ENCODE results near the gene ADCY5.

ADCY5 gene

GRCh38 chr3:123400169-123400568, 48.7 kb downstream of the ADCY5 start:
- H3K4me3 ChIP-seq (ENCODE audit: low read depth, low read length): no peak overlapping the region
- DNase-seq (ENCODE audit: low read depth): no peak
- TF ChIP-seq, protein P1, sequence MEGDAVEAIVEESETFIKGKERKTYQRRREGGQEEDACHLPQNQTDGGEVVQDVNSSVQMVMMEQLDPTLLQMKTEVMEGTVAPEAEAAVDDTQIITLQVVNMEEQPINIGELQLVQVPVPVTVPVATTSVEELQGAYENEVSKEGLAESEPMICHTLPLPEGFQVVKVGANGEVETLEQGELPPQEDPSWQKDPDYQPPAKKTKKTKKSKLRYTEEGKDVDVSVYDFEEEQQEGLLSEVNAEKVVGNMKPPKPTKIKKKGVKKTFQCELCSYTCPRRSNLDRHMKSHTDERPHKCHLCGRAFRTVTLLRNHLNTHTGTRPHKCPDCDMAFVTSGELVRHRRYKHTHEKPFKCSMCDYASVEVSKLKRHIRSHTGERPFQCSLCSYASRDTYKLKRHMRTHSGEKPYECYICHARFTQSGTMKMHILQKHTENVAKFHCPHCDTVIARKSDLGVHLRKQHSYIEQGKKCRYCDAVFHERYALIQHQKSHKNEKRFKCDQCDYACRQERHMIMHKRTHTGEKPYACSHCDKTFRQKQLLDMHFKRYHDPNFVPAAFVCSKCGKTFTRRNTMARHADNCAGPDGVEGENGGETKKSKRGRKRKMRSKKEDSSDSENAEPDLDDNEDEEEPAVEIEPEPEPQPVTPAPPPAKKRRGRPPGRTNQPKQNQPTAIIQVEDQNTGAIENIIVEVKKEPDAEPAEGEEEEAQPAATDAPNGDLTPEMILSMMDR (conservative IDR thresholded peaks at IDR 0.05; ENCODE audit: low read depth, low read length): no peak

- TF ChIP-seq, protein P1 (conservative IDR thresholded peaks at IDR 0.05; ENCODE audit: low read depth, low read length): no peak
- no peak for DNase-seq (ENCODE audit: low read depth)
- H3K4me3 ChIP-seq (ENCODE audit: low read depth, low read length): no peak overlapping the region
These were observed 49.2 kb downstream of the ADCY5 start for GRCh38 chr3:123399653-123400052.

DNA sequence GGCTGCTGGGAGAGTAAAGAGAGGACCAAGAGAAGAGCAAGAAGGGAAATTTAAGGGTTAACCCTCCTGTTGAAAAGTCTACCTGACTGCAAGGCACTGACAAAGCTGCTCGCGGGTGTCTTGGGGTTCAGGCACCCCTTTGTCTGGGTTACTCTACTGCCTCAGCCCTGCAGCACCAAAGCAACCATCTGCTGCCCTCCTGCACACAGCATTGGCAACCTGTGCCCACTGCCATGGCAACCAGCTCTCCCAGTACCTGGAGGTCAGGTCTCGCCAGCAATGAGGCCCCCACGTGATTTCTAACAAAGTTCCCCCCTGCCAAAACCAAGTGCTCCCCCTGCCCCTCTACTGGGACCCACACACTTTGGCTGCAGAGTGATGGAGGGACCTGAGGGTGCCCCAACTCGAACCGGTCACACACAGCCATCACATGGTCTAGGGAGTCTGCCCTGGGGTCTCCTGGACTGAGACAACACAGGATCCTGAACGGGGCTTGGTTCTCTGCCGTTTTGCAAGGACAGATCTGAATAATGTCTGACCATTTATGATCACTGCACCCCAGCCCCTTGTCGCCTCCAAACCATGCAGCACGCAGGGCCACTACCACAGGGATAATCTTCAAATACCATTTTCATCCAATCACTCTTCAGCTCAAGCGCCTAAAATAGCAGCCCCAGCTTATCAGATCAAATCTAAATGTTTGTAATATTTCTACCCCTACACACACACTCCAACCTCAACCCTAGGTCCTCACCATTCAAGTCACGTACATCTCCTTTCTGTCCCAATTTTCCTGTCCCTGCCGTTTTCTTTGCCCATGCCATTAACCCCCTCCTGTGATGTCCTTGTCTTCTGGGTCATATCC, 50.7 kb downstream of the ADCY5 start:
- TF ChIP-seq, protein P1 (conservative IDR thresholded peaks at IDR 0.05; ENCODE audit: low read depth, low read length): no peak
- no peak overlapping the region for H3K4me3 ChIP-seq (ENCODE audit: low read depth, low read length)
- no peak for DNase-seq (ENCODE audit: low read depth)

DNA sequence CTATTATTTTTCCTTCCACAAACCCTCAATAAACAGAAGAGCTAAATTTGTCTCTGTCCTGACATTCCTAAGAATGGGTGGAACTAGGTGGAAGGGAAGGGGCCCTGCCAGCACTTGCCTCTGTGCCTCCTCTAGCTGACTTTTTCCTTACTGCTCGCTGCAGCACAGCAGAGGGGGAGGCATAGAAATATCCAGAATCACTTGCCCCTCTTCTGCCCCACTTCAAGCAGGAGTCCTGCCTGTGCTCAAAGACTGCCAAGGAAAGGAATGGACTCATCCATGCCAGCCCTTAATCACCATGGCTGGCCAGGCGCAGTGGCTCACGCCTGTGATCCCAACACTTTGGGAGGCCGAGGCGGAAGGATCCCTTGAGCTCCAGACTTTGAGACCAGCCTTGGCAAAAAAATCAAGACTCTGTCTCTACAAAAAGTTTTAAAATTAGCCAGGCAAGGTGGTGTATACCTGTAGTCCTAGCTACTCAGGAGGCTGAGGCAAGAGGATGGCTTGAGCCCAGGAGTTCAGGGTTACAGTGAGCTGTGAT, 51.8 kb downstream of the ADCY5 start:
- DNase-seq (ENCODE audit: low read depth): no peak
- no peak overlapping the region for H3K4me3 ChIP-seq (ENCODE audit: low read depth, low read length)
- TF ChIP-seq, protein P1 (conservative IDR thresholded peaks at IDR 0.05; ENCODE audit: low read depth, low read length): no peak

DNA sequence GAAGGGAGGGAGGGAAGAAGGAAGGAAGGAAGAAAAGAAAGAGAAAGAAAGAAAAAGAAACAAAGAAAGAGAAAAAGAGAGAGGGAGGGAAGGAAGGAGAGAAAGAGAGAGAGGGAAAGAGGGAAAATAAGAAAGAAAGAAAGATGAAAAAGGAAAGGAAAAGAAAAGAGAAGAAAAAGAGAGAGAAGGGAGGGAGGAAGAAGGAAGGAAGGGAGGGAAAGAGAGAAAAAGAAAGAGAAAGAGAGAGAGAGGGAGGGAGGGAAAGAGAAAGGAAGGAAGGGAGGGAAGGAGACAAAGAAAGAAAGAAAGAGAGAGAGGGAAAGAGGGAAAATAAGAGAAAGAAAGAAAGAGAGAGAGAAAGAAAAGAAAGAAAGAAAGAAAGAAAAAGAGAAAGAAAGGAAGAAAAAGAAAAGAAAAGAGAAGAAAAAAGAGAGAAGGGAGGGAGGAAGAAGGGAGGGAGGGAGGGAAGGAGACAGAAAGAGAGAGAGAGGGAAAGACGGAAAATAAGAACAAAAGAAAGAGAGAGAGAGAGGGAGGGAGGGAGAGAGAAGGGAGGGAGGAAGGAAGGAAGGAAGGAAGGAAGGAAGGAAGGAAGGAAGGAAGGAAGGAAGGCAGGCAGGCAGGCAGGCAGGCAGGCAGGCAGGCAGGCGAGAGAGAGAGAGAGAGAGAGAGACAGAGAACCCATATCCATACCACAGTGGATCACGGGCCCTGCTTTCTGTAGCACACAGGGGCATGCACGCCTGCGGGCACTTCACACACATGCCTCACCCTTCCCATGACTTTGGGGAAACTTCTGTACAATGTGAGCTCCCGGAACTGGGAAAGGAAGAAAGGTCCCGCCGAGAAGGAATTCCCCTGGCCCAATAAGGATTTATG, 52.5 kb downstream of the ADCY5 start:
- H3K4me3 ChIP-seq (ENCODE audit: low read depth, low read length): no peak overlapping the region
- DNase-seq (ENCODE audit: low read depth): no peak
- TF ChIP-seq, protein P1 (conservative IDR thresholded peaks at IDR 0.05; ENCODE audit: low read depth, low read length): no peak

DNA sequence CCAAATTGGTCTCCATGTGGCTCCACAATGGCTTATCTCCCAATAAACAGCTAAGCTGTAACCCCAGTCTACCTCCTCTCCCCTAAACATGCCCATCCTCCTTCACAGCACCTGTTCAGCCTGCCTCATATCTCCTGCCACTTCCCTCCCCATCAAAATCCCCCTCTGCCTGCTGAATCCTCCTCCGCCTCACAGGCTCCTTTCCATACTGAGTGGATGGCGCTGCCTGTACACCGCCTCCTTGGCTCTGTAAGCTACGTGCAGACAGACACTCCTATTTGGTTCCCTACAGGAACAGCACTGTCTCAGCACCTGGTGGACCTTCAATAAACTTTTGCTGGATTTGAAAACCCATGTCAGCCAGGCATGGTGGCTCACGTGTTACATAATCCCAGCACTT, 53.7 kb downstream of the ADCY5 start:
- H3K4me3 ChIP-seq (ENCODE audit: low read depth, low read length): no peak overlapping the region
- no peak for DNase-seq (ENCODE audit: low read depth)
- TF ChIP-seq, protein P1 (conservative IDR thresholded peaks at IDR 0.05; ENCODE audit: low read depth, low read length): no peak
